HS-27A (cell line): ENCODE data around the gene RAI1.

Experiments used
- DNase-seq: peaks from one replicate; pipeline ENCODE4 v3.0.0-alpha.2; 2012; ENCODE audit warnings: low read depth, missing footprints

Gene RAI1

DNA sequence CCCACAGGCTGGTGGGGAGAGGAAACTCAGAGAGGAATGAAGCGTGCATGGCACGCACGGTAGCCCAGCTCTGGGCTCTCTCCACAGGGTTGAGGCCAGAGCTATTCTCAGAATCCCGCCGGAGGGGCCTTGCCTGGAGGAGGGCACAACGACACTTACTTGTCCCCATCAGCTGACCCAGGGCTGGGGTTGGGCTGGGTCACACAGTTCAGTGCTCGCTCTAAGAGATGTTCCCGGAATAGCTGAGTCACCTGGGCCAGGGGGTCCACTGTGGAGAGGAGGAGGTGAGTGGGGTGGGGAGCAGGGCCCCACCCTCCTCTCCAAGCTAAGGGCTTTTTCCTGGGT lies 133.8 kb downstream of the RAI1 start:
- DNase-seq, result no peak

DNA sequence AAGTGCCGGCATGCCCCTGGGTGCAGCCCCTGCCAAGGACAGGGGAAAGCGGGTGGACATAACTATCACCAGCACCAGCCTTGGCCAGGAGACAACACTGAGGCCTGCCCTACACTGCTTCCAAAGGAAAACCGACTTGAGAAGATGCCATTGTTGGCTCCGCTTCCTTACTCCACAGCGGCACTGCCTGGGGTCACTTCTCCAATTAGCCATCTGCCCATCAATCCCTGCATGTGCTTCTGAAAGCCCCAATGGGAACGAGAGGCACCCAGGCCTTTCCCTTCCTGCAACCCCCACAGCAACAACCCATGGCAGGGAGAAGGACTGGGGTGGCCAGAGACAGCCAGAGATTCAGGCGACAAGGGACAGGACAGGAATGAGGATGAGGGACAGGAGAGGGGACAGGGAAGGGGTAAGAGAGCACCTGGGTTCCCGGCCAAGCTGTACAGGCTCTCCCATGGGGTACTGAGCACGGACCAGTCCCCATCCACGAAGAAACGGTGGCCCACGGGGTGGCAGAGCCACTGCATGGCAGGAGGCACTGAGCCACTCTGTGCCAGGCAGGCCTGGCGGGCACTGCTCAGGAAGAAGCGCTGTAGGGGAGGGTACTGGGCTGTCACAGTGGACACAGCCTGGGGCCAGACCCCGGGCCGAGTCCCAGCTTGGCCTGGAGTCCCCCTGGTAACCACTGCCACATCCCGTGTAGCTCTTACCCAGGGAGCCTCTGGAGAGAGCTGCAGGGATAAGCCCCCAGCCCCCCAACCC lies 134.4 kb downstream of the RAI1 start:
- no peak for DNase-seq

DNA sequence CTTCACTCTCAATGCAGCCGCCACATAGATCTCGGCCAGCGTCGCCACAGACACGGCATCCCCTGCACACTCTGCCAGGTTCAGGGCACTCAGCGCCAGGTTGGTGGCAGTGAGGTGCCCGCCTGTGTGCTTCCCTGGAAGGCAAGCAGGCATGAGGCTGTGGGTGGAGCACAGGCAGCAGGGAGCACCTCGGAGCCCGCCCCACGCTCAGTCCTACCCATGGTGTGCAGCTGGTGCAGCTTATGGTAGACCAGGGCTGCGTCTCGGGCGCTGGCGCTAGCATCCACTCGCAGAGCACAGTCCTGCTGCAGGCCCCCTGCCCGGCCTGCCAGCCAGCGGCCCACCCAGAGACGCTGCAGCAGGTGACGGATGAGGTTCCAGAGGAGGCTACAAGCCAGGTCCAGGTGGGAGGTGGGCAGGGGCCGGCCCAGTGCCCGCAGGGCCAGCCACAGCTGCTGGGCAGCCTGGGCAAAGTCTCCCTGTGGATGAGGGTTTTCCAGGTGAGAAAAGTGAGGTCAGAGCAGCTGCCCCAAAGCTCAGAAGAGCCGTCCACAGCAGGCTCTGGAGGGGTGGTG lies 135.1 kb downstream of the RAI1 start:
- no peak for DNase-seq

DNA sequence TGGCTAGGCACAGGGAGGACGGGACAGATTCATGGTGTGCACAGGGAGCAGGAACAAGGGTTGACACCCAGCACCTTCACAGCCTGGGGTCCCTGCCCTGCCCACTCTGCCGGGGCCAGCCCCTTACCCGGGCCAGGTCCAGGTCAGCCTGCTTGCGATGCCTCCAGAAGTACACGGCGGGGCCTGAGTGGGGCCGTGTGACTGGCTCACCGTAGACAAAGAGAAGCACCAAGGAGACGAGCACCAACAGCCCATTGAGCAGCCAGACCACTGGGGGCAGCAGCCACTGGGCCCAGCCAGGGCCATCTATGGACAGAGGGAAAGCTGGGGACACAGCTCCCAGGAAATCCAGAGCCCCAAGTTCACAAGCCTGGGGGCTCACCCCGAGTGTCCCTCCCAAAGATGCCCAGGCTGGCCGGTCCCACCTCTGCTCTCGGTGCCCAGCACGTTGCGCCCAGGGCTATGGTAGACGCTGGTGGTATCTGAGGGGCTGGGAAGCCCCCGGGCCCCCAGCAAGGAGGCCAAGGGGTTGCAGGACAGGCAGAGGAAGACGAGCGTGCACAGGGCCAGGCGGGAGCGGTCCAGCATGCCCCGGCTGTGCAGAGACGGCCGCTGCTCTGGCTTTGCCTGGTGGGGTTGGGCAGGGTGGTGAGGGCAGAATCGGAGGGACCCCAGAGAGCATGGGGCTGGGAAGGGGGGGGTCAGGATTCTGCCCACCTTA lies 135.7 kb downstream of the RAI1 start:
- DNase-seq, result no peak

DNA sequence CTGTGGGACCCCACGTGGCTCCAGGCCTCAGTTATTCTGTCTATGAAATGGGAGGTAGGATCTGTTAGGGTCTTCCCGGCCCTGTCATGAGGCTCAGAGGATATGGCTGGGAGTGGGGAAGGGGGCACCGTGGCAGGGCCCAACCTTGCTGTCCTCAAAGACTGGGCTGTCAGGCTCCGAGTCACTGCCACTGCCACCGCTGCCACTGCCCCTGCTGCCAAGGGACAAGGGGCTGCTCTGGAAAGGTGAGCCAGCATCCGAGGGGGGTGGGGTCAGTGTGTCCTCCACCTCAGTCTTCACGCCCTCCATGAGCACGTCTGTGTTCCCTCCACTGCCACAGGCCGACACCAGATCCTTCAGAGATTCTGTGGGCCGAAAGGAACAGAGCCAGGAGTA lies 136.3 kb downstream of the RAI1 start:
- no peak for DNase-seq

DNA sequence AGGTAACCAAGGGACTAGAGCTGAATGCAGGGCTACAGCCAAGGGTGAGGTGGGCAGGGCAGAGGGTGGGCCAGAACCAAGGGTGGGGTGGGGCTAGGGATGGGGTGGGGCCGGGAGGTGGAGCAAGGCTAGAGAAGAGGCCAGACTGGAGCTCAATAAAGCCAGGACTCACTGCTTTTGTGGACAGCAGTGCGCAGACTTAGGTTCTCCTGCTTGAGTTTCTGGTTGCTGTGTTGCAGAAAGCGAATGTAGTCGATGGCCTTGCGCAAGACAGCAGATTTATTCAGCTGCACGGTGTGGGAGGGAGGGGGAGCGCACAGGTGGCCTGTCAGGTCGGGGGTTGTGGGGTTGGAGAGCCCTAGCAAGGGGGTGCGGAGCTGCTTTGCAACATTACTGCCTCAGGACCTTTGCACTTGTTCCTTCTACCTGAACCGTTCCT lies 136.8 kb downstream of the RAI1 start:
- no peak for DNase-seq

DNA sequence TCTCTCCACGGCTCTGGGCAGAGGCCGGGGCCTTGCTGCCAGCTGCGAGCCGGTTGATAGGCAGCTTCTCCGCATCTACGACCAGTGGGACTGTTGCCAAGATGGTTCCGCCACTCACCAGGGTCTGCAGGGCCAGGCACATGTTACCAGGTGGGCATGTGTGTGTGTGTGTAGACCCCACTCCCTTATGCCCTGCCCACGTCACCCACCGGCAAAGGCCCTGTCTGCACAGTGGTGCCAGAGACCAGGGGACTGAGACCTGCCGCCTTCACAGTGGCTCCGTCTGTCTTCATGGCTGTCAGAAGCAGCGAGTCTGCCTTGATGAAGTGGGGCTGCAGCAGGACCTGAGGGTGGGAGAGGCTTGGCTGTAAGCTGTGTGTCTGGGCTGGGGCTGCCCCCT lies 137.9 kb downstream of the RAI1 start:
- no peak for DNase-seq

DNA sequence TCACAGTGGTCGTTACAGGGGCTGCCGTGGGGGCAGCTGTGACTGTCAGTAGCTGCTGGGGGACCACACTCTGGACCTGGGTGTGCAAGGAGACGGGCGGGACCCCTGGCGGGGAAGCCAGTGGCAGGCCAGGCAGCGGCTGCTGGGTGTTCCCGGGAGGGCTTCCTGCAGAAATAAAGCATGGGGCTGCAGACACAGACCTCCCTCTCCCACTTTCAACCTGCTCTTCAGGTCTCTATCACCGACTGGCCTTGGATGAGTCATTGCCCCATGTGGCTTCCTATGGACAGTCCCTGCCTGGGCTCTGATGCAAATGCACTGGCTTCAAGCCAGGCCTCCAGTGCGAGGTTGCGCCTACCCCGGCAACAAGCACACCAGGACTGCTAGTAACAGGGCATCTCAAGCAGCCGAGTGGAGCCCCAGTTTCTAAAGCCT lies 138.3 kb downstream of the RAI1 start:
- no peak for DNase-seq

DNA sequence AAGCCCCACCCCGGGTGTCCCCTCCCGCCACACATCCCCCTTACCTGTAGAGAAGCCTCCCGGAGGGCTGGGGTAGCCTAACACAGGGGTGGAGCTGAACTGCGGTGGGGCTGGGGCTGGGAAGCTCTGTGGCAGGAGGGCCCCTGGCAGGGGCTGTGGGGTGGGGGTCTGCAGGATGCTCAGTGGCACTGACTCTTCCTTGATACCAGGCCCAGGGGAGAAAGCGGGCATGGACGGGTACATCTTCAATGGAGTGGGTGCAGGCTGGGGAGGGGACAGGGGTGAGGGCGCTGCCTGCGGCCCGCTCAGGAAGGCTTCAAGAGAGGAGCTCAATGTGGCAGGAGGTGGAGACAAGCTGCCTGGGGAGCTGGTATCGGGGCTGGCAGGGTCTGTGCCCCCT lies 138.8 kb downstream of the RAI1 start:
- no peak for DNase-seq

DNA sequence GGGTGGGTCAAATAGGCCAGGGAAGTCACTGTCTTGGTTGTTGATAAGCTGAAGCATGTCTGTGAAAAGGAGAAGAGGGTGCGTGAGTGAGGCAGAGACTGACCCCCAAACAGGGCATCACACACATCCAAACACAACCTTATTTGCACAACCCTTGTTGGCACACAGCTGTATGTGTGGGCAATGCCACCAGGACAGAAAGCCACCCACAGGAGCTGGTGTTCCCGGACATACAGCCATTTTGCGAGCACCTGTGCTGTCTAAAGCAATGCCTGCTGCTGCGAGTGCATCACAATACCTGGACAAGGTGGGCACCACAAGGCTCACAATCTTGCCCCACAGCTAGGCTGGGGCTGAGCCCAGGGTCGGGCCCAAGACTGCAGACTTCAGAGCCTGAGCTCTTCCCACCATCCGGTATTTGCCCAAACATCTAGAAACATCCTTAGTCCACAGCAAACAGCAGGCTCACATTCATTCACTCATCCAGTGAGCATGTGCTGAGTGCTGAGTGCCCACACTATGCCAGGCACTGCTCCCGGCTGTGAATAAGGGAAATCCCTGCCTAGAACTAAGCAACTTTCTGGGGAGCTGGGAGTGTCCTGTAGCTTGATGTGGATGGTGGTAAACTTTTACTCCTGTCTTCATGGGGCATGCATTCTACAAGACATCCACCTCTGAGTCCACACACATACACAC lies 139.4 kb downstream of the RAI1 start:
- no peak for DNase-seq

DNA sequence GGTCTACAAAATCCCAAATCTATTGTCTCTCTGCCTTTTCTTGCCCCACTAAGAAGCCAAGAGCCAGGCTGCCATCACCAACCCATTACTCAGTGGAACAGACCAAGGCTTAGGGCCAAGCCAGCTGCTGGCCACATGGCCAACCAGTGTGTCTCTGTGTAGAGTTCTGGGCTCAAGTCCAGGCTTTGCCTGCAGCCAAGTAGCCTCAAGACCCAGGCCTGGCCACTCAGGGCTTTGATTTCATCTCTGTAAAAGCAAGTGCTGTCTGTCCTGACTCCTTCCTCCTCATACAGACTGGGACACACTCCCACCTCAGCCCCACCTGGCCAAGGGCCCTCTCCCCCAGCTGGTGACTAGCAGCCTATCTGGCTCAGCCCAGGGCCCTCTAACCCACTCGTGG lies 140.9 kb downstream of the RAI1 start:
- no peak for DNase-seq

DNA sequence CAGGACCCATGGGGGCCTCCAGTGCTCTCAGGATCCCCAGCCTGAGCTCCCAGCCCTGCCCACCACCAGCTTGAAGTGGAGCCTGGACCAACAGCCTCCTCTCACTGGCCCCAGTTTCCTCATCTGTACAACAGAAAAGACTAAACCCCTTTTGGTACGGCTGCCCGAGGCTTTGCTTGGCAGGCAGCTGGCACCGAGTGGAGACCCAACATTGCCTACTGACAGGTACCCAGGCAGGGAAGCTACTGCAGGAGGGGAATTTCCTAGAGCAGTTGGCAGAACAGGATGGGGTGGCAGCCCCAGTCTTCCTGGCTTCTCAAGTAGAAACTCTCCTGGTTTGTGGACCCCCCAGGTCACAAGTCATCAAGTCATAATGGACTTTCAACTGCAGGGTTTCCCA lies 141.4 kb downstream of the RAI1 start:
- DNase-seq, result no peak

DNA sequence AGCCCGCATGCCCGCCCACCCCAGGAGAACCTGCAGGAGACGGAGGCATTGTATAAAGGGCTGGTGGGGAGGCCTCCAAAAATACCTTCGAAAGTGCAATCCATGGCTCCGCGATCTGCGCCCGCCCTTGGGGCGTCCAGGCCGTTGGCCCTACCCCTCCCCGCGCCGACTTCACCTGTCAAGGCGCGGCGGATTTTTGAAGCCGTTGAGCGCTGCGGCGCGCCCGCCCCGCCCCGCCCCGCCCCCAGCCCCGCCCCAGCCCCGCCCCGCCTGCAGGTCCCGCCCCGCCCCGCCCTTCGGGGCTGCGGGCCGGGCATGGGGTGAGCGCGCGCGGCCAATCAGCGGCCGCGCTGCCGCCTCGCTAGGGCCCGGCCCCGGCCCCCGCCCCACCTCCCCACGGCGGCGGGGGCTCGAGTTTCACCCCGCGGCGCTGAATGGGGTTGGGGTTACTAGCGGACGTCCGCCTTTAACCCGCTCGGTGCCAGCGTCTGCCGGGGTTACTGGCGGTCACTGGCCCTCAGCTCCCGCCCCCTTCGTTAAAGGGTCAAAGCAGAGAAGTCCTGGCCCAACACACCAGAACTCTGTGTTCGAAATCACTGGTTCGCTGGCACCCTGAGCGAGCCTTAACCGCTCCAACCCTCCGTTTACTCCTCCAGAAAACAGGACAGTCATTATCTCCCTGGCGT lies 142.3 kb downstream of the RAI1 start:
- no peak for DNase-seq

DNA sequence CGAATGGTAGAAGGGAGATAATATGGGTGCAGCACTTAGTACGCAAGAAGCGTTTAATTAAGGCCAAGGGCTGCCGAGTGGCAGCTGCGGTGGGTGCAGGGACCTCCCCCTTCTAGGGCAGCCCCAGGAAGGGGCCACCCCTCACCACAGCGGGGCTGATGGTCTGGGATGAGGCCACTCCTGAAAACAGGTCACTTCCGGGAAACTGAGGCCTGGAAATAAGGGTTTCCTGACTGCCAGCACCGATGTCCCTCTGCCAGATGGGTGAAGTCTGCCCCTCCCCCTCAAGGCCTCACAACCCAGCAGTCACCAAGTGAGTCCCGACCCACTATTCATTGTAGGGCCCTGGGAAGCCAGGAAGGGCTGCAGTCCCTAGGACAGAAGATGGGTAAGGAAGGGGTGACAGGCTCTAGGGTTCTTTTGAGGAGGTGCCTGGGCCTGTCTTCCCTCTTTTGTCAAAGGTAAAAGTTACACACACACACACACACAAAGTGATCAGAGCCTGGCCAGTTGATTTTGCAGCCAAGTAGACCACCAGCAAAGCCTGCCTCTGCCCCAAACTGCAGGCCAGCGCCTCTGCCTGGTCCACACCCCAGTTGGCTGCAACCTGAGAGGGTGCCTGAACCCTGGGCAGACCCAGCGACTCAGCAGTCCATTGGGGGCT lies 143.0 kb downstream of the RAI1 start:
- DNase-seq, result no peak

DNA sequence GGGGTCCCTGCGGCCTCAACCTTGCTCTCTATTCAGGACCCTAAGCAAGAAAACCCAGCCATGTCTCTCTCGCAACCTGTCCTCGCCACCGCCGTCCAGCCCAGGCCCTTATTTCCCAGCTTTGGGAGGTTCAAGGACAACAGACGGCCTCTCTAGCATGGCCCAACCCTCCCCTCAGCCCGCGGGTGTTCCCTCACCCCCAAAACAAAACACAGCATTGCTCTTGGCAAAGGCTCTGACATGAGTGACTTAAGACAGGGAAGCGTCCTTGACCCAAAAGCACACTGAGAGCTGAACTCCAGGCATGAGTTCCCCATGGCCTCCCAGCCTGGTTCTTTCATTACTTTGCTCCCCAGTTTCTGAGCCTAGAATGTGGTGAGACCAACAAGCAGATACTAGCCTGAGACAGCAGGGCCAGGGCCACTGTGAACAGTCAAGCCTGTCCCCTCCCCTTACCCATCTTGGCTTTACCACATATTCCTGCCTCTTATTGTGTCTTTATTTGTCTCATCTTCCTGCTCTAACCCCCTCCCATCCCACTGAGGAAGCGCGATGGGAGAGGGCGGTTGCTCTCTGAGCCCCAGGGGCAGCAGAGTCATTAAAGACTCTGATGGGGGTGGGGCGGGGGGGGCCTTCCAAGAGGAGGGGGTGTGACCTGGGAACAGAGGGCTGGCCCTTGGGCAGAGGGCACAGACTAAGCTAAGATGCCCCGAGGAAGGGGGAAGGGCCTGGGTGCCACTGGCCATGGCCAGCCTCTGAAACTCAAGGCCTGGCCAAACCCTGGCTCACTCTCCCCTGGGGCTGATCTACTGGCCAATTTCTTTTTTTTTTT lies 143.7 kb downstream of the RAI1 start:
- DNase-seq, result no peak

DNA sequence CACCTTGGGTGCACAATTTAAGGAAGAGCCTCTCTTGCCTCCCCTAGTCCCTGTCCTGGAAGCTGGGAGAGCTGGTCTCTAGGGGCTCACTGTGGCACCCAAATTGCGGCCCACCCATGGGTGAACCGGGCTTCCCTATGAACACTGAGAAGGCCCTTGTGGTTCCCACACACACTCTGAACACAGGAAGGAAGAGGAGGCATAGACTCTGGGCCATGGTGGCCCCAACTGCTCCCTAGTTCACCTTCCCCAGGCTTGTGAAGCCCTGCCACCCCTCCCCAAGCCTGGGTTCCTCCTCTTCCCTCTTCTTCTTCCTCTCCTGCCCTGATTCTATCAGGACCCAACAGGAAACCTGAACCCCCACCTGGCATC lies 145.1 kb downstream of the RAI1 start:
- no peak for DNase-seq

DNA sequence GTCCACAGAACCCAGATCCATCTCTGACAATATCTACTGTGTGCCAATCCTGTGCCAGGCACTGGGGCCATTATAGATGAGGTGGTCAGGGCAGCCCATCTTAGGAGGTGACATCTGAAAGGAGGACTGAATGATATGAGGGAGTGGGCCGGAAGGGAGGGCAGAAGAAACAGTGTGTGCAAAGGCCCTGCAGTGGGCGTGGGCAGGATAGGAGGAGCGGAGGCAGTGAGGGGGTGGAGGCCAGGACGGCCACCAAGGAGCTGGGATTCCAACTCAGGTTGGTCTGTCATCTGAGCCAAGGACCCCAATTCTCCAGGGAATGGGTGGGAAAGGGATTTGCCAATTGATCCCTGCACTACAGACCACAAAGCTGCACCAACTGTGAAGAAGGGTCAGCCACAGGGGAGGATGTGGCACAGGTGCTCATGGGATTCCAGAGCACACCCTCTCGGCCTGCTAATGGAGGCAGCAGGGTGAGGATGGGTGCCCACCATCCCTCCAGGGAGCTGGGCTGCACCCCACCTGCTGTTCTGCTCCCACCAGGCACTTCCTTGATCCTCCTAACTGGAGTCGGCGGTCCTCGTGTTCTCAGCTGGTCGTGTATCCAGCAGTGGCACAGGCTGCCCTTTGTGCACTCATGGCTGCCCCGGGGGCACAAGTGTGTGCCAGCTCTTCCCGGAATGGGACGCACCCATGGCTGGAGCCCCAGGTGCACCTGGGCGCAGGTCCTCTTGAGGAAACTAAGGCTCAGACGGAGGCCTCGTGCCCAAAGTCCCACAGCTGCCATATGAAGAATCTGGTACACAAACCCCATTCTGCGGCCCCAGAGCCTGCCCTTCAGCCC lies 145.9 kb downstream of the RAI1 start:
- no peak for DNase-seq

DNA sequence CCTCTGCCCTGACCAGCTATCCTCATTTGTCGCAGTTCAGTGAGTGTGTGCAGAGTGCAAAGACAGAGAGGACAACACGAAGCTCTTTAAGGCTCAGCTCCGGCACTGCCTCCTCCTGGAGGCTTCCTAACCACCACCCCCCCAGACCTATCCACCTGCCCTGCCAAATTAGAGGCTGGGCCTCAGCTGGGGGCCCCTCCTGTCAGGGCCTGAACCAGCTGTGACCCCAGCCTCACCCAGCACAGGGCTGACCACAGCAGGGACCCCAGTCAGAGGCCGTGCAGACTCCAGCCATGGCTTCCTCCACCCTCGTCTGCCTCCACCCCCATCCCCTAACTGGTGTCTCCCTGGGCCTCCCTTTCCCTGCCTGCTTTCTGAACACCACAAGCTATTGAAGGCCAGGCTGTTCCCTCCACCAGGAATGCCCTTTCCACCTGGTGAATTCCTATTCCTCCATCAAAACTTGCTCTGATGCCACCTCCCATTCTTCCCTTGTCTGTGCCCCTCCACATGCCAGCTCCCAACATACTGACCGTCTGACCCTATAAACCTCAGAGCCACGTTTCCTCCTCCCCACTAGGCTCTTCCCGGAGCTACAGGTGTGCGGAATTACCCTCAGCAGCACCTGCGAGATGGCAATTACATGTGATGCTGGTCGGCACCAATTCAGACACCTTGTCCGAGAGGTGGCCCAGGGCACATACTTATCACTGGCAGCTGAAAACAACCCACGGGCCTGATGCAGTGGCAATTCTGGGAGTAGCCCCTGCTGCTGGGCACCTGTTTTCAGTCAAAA lies 146.8 kb downstream of the RAI1 start:
- no peak for DNase-seq

DNA sequence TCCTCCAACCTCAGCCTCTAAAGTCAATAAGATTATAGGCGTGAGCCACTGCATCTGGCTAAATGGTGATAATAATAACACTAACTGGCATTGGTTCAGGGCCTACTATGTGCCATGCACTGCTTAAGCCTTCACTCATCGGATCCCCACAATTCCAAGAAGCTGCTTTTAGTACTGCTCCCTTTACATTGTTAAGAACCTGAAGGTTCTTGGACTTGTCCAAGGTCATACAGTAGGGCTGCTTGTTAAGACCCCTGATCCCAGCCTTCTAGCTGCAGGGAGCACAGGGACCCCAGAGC lies 149.0 kb downstream of the RAI1 start:
- no peak for DNase-seq
